K562 treated with DMSO at 1 percent for 24 hours (cell line): ENCODE measurements around the gene VILL. TPM values are rescaled to one million over a fixed set of nuclear protein-coding genes. Genes with fewer than 3 reads are reported as not detected.

Source experiments
- total RNA-seq: library from RNA; unstranded; fragments of 300-600 nt; gene quantifications from 2 replicates; pipeline ENCODE4 v1.2.3, GENCODE V29; 2022; ENCODE audit warnings: low read depth; ENCODE audit not compliant: insufficient read depth

VILL gene
- total RNA-seq: 10.0 and 15.2 TPM in 2 replicates

GRCh38 chr3:37990527-37990926 is at the start of gene VILL:
VILL (plus strand) TSS chr3:37990786; CDS start chr3:37993673, 2,887 bp downstream.

GRCh38 chr3:38029400-38030125 is 39.0 kb downstream of the VILL start, which contains the start of gene PLCD1:
PLCD1 (minus strand) TSS chr3:38029642; CDS start chr3:38029539, 103 bp downstream.

DNA sequence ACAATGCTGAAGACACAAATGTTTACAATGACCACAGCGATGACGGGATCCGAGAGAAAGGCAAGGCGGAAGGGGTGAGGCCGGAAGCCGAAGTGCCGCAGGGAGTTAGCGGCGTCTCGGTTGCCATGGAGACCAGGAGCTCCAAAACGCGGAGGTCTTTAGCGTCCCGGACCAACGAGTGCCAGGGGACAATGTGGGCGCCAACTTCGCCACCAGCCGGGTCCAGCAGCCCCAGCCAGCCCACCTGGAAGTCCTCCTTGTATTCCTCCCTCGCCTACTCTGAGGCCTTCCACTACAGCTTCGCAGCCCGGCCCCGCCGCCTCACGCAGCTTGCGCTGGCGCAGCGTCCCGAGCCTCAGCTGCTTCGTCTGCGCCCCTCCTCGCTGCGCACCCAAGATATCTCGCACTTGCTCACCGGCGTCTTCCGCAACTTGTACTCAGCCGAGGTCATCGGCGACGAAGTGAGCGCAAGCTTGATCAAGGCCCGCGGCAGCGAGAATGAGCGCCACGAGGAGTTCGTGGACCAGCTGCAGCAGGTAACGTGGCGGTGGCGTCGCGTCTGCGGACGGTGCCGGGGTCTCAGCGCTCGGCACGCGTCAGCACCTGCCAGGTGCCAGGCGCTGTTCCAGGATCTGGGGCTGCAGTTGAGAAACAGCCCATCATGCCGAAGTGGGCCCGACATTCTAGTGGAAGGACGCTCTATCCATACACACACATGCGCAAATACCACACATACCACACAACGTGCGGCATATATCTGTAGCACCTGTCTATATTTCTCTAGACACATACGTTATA is 48.7 kb downstream of the VILL start, which contains the start of gene DLEC1:
DLEC1 (plus strand) TSS at position 108 of the 798 bp plus-strand sequence; CDS start at position 126, 18 bp downstream.

Other genes starting within 250 kb of the VILL start
- gene CTDSPL, start 128.9 kb upstream of the VILL start, total RNA-seq: 9.0 and 10.2 TPM in 2 replicates
- gene PLCD1, start 38.9 kb downstream of the VILL start, total RNA-seq: 28.1 and 32.5 TPM in 2 replicates
- gene DLEC1, start 48.4 kb downstream of the VILL start, total RNA-seq: 0.17 TPM in 1 of 2 replicates, not detected in the other
- gene ACAA1, start 146.3 kb downstream of the VILL start, total RNA-seq: 85.8 and 90.4 TPM in 2 replicates
- gene MYD88, start 147.9 kb downstream of the VILL start, total RNA-seq: 67.2 and 67.5 TPM in 2 replicates
- 21.6 and 22.8 TPM in 2 replicates for gene OXSR1, start 174.8 kb downstream of the VILL start, total RNA-seq